H9 (cell line): ENCODE measurements around the gene CEP192. TPM values are rescaled to one million over a fixed set of nuclear protein-coding genes. Genes with fewer than 3 reads are reported as not detected.
A peak's percentile ranks its signal among the peaks of the same experiment; 100 is the strongest.

Experiments used
- DNase-seq: peaks from one replicate; pipeline ENCODE4 v3.0.0-alpha.2; 2017
- H2AFZ ChIP-seq: one replicate; pipeline ENCODE4 v1.6.1; 2013; ENCODE audit warnings: mild to moderate bottlenecking, low read length, control low read depth, moderate library complexity
- H2AK5ac ChIP-seq: 2 replicates; pipeline ENCODE4 v1.6.1; 2013; ENCODE audit warnings: low read length, control low read depth, mixed read lengths; ENCODE audit not compliant: insufficient read length
- H2BK120ac ChIP-seq: one replicate; pipeline ENCODE4 v1.6.1; 2013; ENCODE audit warnings: low read depth, mild to moderate bottlenecking, low read length, control low read depth, inconsistent platforms; ENCODE audit not compliant: poor library complexity, severe bottlenecking
- H2BK12ac ChIP-seq: 2 replicates; pipeline ENCODE4 v1.6.1; 2013; ENCODE audit warnings: low read length, control low read depth, mixed read lengths, low read depth; ENCODE audit not compliant: insufficient read length
- H2BK15ac ChIP-seq: 2 replicates; pipeline ENCODE4 v1.6.1; 2013; ENCODE audit warnings: low read depth, low read length, control low read depth
- H2BK20ac ChIP-seq: one replicate; pipeline ENCODE4 v1.6.1; 2013; ENCODE audit warnings: low read depth, mild to moderate bottlenecking, low read length, control low read depth, inconsistent platforms; ENCODE audit not compliant: poor library complexity, severe bottlenecking
- H2BK5ac ChIP-seq: 2 replicates; pipeline ENCODE4 v1.6.1; 2013; ENCODE audit warnings: low read length, control low read depth, mixed read lengths; ENCODE audit not compliant: insufficient read length
- H3K14ac ChIP-seq: 2 replicates; pipeline ENCODE4 v1.6.1; 2013; ENCODE audit warnings: low read length, control low read depth; ENCODE audit not compliant: insufficient read depth
- H3K18ac ChIP-seq: 2 replicates; pipeline ENCODE4 v1.6.1; 2013; ENCODE audit warnings: low read depth, mild to moderate bottlenecking, mixed read lengths, low read length, control low read depth; ENCODE audit not compliant: insufficient read length
- H3K23ac ChIP-seq: 2 replicates; pipeline ENCODE4 v1.6.1; 2013; ENCODE audit warnings: low read length, control low read depth, mixed read lengths, low read depth; ENCODE audit not compliant: insufficient read length
- H3K23me2 ChIP-seq: 2 replicates; pipeline ENCODE4 v1.6.1; 2013; ENCODE audit warnings: low read depth, mild to moderate bottlenecking, mixed read lengths, low read length, control low read depth; ENCODE audit not compliant: insufficient read length, poor library complexity, severe bottlenecking
- H3K27ac ChIP-seq: 2 replicates; pipeline ENCODE4 v1.5.1; 2013; ENCODE audit warnings: low read length, control low read depth, mixed read lengths, low read depth; ENCODE audit not compliant: insufficient read length
- H3K27me3 ChIP-seq: 2 replicates; pipeline ENCODE4 v1.6.1; 2013; ENCODE audit warnings: low read length, control low read depth, inconsistent platforms; ENCODE audit not compliant: insufficient read depth
- H3K4ac ChIP-seq: 2 replicates; pipeline ENCODE4 v1.6.1; 2013; ENCODE audit warnings: low read depth, mild to moderate bottlenecking, control low read depth, inconsistent platforms, low read length, moderate library complexity
- H3K4me1 ChIP-seq: 2 replicates; pipeline ENCODE4 v1.6.1; 2013; ENCODE audit warnings: low read length, control low read depth, inconsistent platforms; ENCODE audit not compliant: insufficient read depth
- H3K4me2 ChIP-seq: 2 replicates; pipeline ENCODE4 v1.6.1; 2013; ENCODE audit warnings: low read length, control low read depth, mixed read lengths; ENCODE audit not compliant: insufficient read length, insufficient read depth
- H3K56ac ChIP-seq: 2 replicates; pipeline ENCODE4 v1.6.1; 2013; ENCODE audit warnings: low read depth, mild to moderate bottlenecking, mixed read lengths, low read length, control low read depth; ENCODE audit not compliant: insufficient read length
- H3K79me1 ChIP-seq: 2 replicates; pipeline ENCODE4 v1.6.1; 2013; ENCODE audit warnings: low read depth, mild to moderate bottlenecking, moderate library complexity, low read length, control low read depth, inconsistent platforms; ENCODE audit not compliant: insufficient read depth, poor library complexity, severe bottlenecking
- H3K79me2 ChIP-seq: 2 replicates; pipeline ENCODE4 v1.6.1; 2013; ENCODE audit warnings: low read length, control low read depth, inconsistent platforms; ENCODE audit not compliant: insufficient read depth
- H3K9ac ChIP-seq: 2 replicates; pipeline ENCODE4 v1.6.1; 2013; ENCODE audit warnings: low read length, control low read depth, mixed read lengths; ENCODE audit not compliant: insufficient read length; ENCODE audit errors: extremely low read depth
- H3K9me3 ChIP-seq: one replicate; pipeline ENCODE4 v1.6.1; 2013; ENCODE audit warnings: low read depth, low read length, inconsistent platforms; ENCODE audit not compliant: control insufficient read depth
- H3T11ph ChIP-seq: one replicate; pipeline ENCODE4 v1.6.1; 2013; ENCODE audit warnings: mild to moderate bottlenecking, low read length, control low read depth, inconsistent platforms
- H4K20me1 ChIP-seq: one replicate; pipeline ENCODE4 v1.6.1; 2013; ENCODE audit not compliant: control insufficient read depth, insufficient read length, insufficient read depth
- H4K5ac ChIP-seq: 2 replicates; pipeline ENCODE4 v1.6.1; 2013; ENCODE audit warnings: low read depth, mild to moderate bottlenecking, mixed read lengths, low read length, control low read depth; ENCODE audit not compliant: insufficient read length
- H4K8ac ChIP-seq: replicated peaks from 2 replicates; pipeline ENCODE4 v1.6.1; 2013; ENCODE audit warnings: low read length, control low read depth, mixed read lengths, low read depth; ENCODE audit not compliant: insufficient read length
- H4K91ac ChIP-seq: 2 replicates; pipeline ENCODE4 v1.6.1; 2013; ENCODE audit warnings: low read depth, mild to moderate bottlenecking, moderate library complexity, mixed read lengths, low read length, control low read depth; ENCODE audit not compliant: insufficient read length
- H3K27ac Mint-ChIP-seq, 3 experiments: 2 replicates in 2 of 3; 3 replicates in 1 of 3; pipeline ENCODE4 v1.8.0; 2020 to 2021; ENCODE audit warnings: mixed read lengths in 3 of 3, mild to moderate bottlenecking in 1 of 3, moderate library complexity in 1 of 3
- H3K27me3 Mint-ChIP-seq: 2 replicates; pipeline ENCODE4 v1.8.0; 2021; ENCODE audit warnings: low read depth, mild to moderate bottlenecking, moderate library complexity, mixed read lengths
- H3K36me3 Mint-ChIP-seq, 3 experiments: 2 replicates in 2 of 3; 3 replicates in 1 of 3; pipeline ENCODE4 v1.8.0; 2020 to 2021; ENCODE audit warnings: low read depth in 3 of 3, mixed read lengths in 3 of 3; ENCODE audit not compliant: insufficient read depth in 1 of 3
- H3K4me1 Mint-ChIP-seq, 2 experiments: 2 replicates each; pipeline ENCODE4 v1.8.0; 2020; ENCODE audit warnings: mixed read lengths in 2 of 2
- H3K4me3 Mint-ChIP-seq, 2 experiments: 2 replicates in 1 of 2; 3 replicates in 1 of 2; pipeline ENCODE4 v1.8.0; 2020 to 2021; ENCODE audit warnings: mild to moderate bottlenecking in 2 of 2, mixed read lengths in 2 of 2, moderate library complexity in 1 of 2
- H3K9me3 Mint-ChIP-seq, 2 experiments: 2 replicates in 1 of 2; 3 replicates in 1 of 2; pipeline ENCODE4 v1.8.0; 2020; ENCODE audit warnings: mild to moderate bottlenecking in 2 of 2, mixed read lengths in 2 of 2, moderate library complexity in 1 of 2
- WGBS: extraction: QIAGEN DNeasy Blood & Tissue Kit; methylation state at CpG from one replicate; pipeline ENCODE4 v1.1.7; 2013; ENCODE audit warnings: missing lambda C conversion rate, low lambda C conversion rate, mixed read lengths; ENCODE audit not compliant: insufficient read length; ENCODE audit errors: extremely low coverage; 5-methylcytosine and 5-hydroxymethylcytosine counted together
- total RNA-seq: library from RNA; stranded (reverse); gene quantifications from 2 replicates; pipeline ENCODE4 v1.2.1, GENCODE V29; 2021
- TF ChIP-seq, protein P1 (sequence below): fragments of 200-600 bp; sonication (generic); conservative IDR thresholded peaks from 3 replicates; pipeline ENCODE4 v1.8.0; 2021; ENCODE audit warnings: antibody characterized with exemption, mild to moderate bottlenecking

Gene CEP192
- total RNA-seq, 1 experiment from 2014 or later, result 23.5 TPM

DNA sequence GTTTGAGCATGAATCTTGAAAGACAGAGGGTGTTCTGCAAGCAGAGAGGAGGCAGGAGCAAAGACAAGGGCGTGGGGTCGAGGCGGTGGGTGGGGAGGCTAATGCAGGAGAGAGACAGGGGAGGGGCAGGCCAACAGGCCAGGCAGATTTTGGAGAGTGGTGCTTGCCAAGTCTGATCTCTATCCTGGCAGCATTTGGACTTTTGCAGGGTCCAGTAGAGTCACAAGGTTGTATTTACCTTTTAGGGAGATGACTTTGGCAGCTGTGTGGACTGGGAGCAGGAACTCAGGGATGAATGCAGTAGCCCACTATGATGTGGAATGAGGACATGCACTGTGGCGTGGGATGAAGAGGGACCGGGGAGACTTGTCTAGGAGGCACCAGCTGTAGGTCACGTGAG lies 15.7 kb upstream of the CEP192 start:
- Mint-ChIP-seq H3K27ac (peak overlapping the region in 2 of 3 experiments; percentile 10 to 30; a peak in 3 of 7 replicates), H3K4me3 (no peak overlapping the region), H3K36me3 (peaks cover 65 to 81% (median 70%) of the 10 kb centered on the region in 3 experiments), H3K9me3 (peaks cover 7 to 8% of the 10 kb centered on the region in 2 experiments), H3K27me3 (no peaks in the 10 kb centered on the region; the same call in 1 of the 2 replicates), H3K4me1 (no peaks in the 10 kb centered on the region)
- H2AFZ ChIP-seq, result no peak overlapping the region
- no peak overlapping the region for H3K23ac ChIP-seq
- H2BK5ac ChIP-seq, result no peak overlapping the region
- H2BK20ac ChIP-seq, result no peak overlapping the region
- H3K4me1 ChIP-seq, result no peaks in the 10 kb centered on the region
- no peak overlapping the region for H3K4me2 ChIP-seq
- H3K9ac ChIP-seq, result no peak overlapping the region
- no peak overlapping the region for H3K18ac ChIP-seq
- no peak overlapping the region for H4K5ac ChIP-seq
- no CpG with 5 or more reads among the region's 6 CpGs for WGBS
- H2BK15ac ChIP-seq, result no peak overlapping the region
- H3K56ac ChIP-seq, result no peak overlapping the region
- no peak overlapping the region for H3K27ac ChIP-seq
- TF ChIP-seq, protein P1, sequence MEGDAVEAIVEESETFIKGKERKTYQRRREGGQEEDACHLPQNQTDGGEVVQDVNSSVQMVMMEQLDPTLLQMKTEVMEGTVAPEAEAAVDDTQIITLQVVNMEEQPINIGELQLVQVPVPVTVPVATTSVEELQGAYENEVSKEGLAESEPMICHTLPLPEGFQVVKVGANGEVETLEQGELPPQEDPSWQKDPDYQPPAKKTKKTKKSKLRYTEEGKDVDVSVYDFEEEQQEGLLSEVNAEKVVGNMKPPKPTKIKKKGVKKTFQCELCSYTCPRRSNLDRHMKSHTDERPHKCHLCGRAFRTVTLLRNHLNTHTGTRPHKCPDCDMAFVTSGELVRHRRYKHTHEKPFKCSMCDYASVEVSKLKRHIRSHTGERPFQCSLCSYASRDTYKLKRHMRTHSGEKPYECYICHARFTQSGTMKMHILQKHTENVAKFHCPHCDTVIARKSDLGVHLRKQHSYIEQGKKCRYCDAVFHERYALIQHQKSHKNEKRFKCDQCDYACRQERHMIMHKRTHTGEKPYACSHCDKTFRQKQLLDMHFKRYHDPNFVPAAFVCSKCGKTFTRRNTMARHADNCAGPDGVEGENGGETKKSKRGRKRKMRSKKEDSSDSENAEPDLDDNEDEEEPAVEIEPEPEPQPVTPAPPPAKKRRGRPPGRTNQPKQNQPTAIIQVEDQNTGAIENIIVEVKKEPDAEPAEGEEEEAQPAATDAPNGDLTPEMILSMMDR, result no peak
- H3K79me1 ChIP-seq, result no peaks in the 10 kb centered on the region
- H2BK12ac ChIP-seq, result no peak overlapping the region
- H3K14ac ChIP-seq, result no peak overlapping the region
- no peak overlapping the region for H4K8ac ChIP-seq
- no peaks in the 10 kb centered on the region for H3K23me2 ChIP-seq
- H4K20me1 ChIP-seq, result no peaks in the 10 kb centered on the region
- no peak overlapping the region for H3T11ph ChIP-seq
- H3K9me3 ChIP-seq, result no peaks in the 10 kb centered on the region
- no peak overlapping the region for H4K91ac ChIP-seq
- no peak overlapping the region for H2AK5ac ChIP-seq
- no peaks in the 10 kb centered on the region for H3K27me3 ChIP-seq
- no peak overlapping the region for H3K4ac ChIP-seq
- no peak overlapping the region for H2BK120ac ChIP-seq
- no peaks in the 10 kb centered on the region; the same call in 1 of the 2 replicates for H3K79me2 ChIP-seq
- DNase-seq, result no peak
